H1 (cell line): ENCODE data around the gene TNS3. TPM values are rescaled to one million over a fixed set of nuclear protein-coding genes. Genes with fewer than 3 reads are reported as not detected.
A peak's percentile ranks its signal among the peaks of the same experiment; 100 is the strongest.

ENCODE experiments used
- CTCF ChIA-PET: fragments of 300-600 bp; sonication (Branson Sonifier 250); formaldehyde crosslinking; loops from one replicate; lab custom pipeline; 2021; ENCODE audit not compliant: partially characterized antibody; lab: Charles Lee
- POLR2A ChIA-PET: fragments of 300-600 bp; sonication (Branson Sonifier 250); formaldehyde crosslinking; loops from one replicate; lab custom pipeline; 2021; ENCODE audit warnings: inconsistent platforms; ENCODE audit not compliant: partially characterized antibody; lab: Charles Lee
- DNase-seq, 2 experiments: peaks; one replicate each; pipeline versions ENCODE4 v3.0.0 to v3.0.0-alpha.2; 2010 to 2022; ENCODE audit warnings: low spot score in 2 of 2, low read depth in 1 of 2, mixed read lengths in 1 of 2
- FAIRE-seq: peaks from 2 replicates; lab custom pipeline; 2011; peaks lifted over from hg19 to GRCh38; lab: Jason Lieb, UNC
- H2AFZ ChIP-seq: 2 replicates; pipeline ENCODE4 v1.8.1; 2012; ENCODE audit warnings: low read length, inconsistent platforms
- H2AK5ac ChIP-seq: 2 replicates; pipeline ENCODE4 v1.6.1; 2013; ENCODE audit warnings: low read depth, low read length
- H2BK120ac ChIP-seq: replicated peaks from 2 replicates; pipeline ENCODE3; 2013; ENCODE audit warnings: low read depth, low read length, inconsistent platforms
- H2BK12ac ChIP-seq: 2 replicates; pipeline ENCODE4 v1.6.1; 2013; ENCODE audit warnings: low read depth, low read length
- H2BK15ac ChIP-seq: 2 replicates; pipeline ENCODE4 v1.6.1; 2013; ENCODE audit warnings: low read length
- H2BK20ac ChIP-seq: 2 replicates; pipeline ENCODE4 v1.6.1; 2013; ENCODE audit warnings: low read length
- H2BK5ac ChIP-seq: 2 replicates; pipeline ENCODE4 v1.6.1; 2013; ENCODE audit warnings: low read depth, low read length
- H3K14ac ChIP-seq: 2 replicates; pipeline ENCODE4 v1.6.1; 2013; ENCODE audit warnings: inconsistent platforms; ENCODE audit not compliant: insufficient read length
- H3K18ac ChIP-seq: 2 replicates; pipeline ENCODE4 v1.6.1; 2013; ENCODE audit warnings: low read length; ENCODE audit errors: extremely low read depth
- H3K23ac ChIP-seq: 2 replicates; pipeline ENCODE4 v1.6.1; 2013; ENCODE audit warnings: inconsistent platforms; ENCODE audit not compliant: insufficient read length
- H3K23me2 ChIP-seq: 2 replicates; pipeline ENCODE4 v1.6.1; 2013; ENCODE audit warnings: low read depth, low read length
- H3K27ac ChIP-seq: 2 replicates; pipeline ENCODE4 v1.6.1; 2011; ENCODE audit warnings: low read depth, low read length, inconsistent platforms
- H3K27me3 ChIP-seq, 4 experiments: replicated peaks in 1 of 4; 1 replicate in 1 of 4; 2 replicates in 3 of 4; pipeline versions ENCODE4 v1.6.1 to v1.8.1; 2011 to 2013; ENCODE audit warnings: low read length in 3 of 4, mild to moderate bottlenecking in 3 of 4, inconsistent platforms in 2 of 4, mixed read lengths in 2 of 4, moderate library complexity in 1 of 4; ENCODE audit not compliant: control insufficient read depth in 3 of 4, insufficient read depth in 3 of 4; ENCODE audit errors: extremely low read depth in 1 of 4
- H3K36me3 ChIP-seq, 4 experiments: 2 replicates each; pipeline versions ENCODE4 v1.6.1 to v1.8.1; 2011 to 2013; ENCODE audit warnings: mild to moderate bottlenecking in 4 of 4, low read length in 3 of 4, moderate library complexity in 2 of 4, control low read depth in 1 of 4, inconsistent platforms in 1 of 4; ENCODE audit not compliant: insufficient read depth in 4 of 4, control insufficient read depth in 2 of 4
- H3K4ac ChIP-seq: replicated peaks from 2 replicates; pipeline ENCODE3; 2013; ENCODE audit warnings: low read length, low read depth, mixed read lengths, inconsistent platforms; ENCODE audit not compliant: insufficient read length
- H3K4me1 ChIP-seq, 4 experiments: replicated peaks in 1 of 4; 1 replicate in 1 of 4; 2 replicates in 3 of 4; pipeline versions ENCODE4 v1.6.1 to v1.8.1; 2011 to 2013; ENCODE audit warnings: low read length in 3 of 4, inconsistent platforms in 2 of 4, mixed read lengths in 1 of 4; ENCODE audit not compliant: insufficient read depth in 4 of 4, control insufficient read depth in 3 of 4
- H3K4me2 ChIP-seq, 2 experiments: 2 replicates each; pipeline versions ENCODE4 v1.6.1 to v1.8.1; 2011 to 2013; ENCODE audit warnings: low read depth in 2 of 2, low read length in 2 of 2, control low read depth in 1 of 2, inconsistent platforms in 1 of 2, mild to moderate bottlenecking in 1 of 2; ENCODE audit not compliant: insufficient read depth in 1 of 2
- H3K4me3 ChIP-seq, 4 experiments: fragments of 200-600, 300-600 bp in 1 of 4; sonication (generic), shearing (Covaris generic), sonication (Bioruptor Twin) in 1 of 4; 2 replicates each; pipeline versions ENCODE4 v1.5.1 to v1.8.1; 2011 to 2016; ENCODE audit warnings: low read length in 4 of 4, low read depth in 3 of 4, control low read depth in 2 of 4, inconsistent platforms in 2 of 4, mild to moderate bottlenecking in 2 of 4, mixed read lengths in 1 of 4, moderate library complexity in 1 of 4; ENCODE audit not compliant: insufficient read depth in 2 of 4; ENCODE audit errors: extremely low read depth in 1 of 4
- H3K56ac ChIP-seq: replicated peaks from 2 replicates; pipeline ENCODE3; 2013; ENCODE audit warnings: low read depth, mild to moderate bottlenecking, mixed read lengths, low read length, inconsistent platforms; ENCODE audit not compliant: insufficient read length
- H3K79me1 ChIP-seq: 2 replicates; pipeline ENCODE4 v1.6.1; 2013; ENCODE audit warnings: low read depth, low read length, control low read depth
- H3K79me2 ChIP-seq, 2 experiments: 2 replicates each; pipeline versions ENCODE4 v1.6.1 to v1.8.1; 2012 to 2013; ENCODE audit warnings: low read length in 2 of 2, mild to moderate bottlenecking in 2 of 2, inconsistent platforms in 1 of 2; ENCODE audit not compliant: insufficient read depth in 2 of 2, control insufficient read depth in 1 of 2
- H3K9ac ChIP-seq, 4 experiments: replicated peaks in 1 of 4; 1 replicate in 1 of 4; 2 replicates in 3 of 4; pipeline versions ENCODE4 v1.6.1 to v1.8.1; 2011 to 2013; ENCODE audit warnings: low read depth in 3 of 4, low read length in 3 of 4, control low read depth in 2 of 4, mild to moderate bottlenecking in 2 of 4, moderate library complexity in 2 of 4, inconsistent platforms in 1 of 4; ENCODE audit errors: extremely low read depth in 1 of 4
- H3K9me3 ChIP-seq, 2 experiments: 2 replicates each; pipeline versions ENCODE4 v1.6.1 to v1.8.1; 2012 to 2013; ENCODE audit warnings: mild to moderate bottlenecking in 2 of 2, moderate library complexity in 2 of 2, control low read depth in 1 of 2, inconsistent platforms in 1 of 2, low read depth in 1 of 2, low read length in 1 of 2, mixed read lengths in 1 of 2; ENCODE audit not compliant: insufficient read depth in 2 of 2
- H4K20me1 ChIP-seq, 2 experiments: replicated peaks in 1 of 2; 2 replicates each; pipeline versions ENCODE3 to v1.8.1; 2011 to 2013; ENCODE audit warnings: inconsistent platforms in 2 of 2, low read length in 2 of 2, mild to moderate bottlenecking in 1 of 2; ENCODE audit not compliant: insufficient read depth in 2 of 2, control insufficient read depth in 1 of 2
- H4K5ac ChIP-seq: 2 replicates; pipeline ENCODE4 v1.6.1; 2013; ENCODE audit warnings: low read length, low read depth, mixed read lengths, inconsistent platforms; ENCODE audit not compliant: insufficient read length
- H4K8ac ChIP-seq: 2 replicates; pipeline ENCODE4 v1.8.0; 2013; ENCODE audit warnings: mild to moderate bottlenecking, moderate library complexity, low read length, inconsistent platforms; ENCODE audit not compliant: insufficient read depth; ENCODE audit errors: extremely low read depth
- H4K91ac ChIP-seq: replicated peaks from 2 replicates; pipeline ENCODE3; 2013; ENCODE audit warnings: low read length, mixed read lengths, inconsistent platforms; ENCODE audit not compliant: insufficient read length
- BRCA1 ChIP-seq: IDR thresholded peaks from 2 replicates; pipeline ENCODE4 v1.6.1; 2012; ENCODE audit warnings: low read depth, low read length, improper control_type of control experiment
- CBX5 ChIP-seq: fragments of 300-800, 300-1000 bp; sonication (generic); IDR thresholded peaks from 2 replicates; pipeline ENCODE4 v1.7.1; 2016; ENCODE audit warnings: antibody characterized with exemption, low read length, low read depth
- EP300 ChIP-seq, 2 experiments: IDR thresholded peaks; 1 replicate in 1 of 2; 2 replicates in 1 of 2; pipeline ENCODE4 v1.6.1; 2011 to 2012; ENCODE audit warnings: low read depth in 2 of 2, low read length in 2 of 2, mild to moderate bottlenecking in 2 of 2, borderline replicate concordance in 1 of 2, inconsistent platforms in 1 of 2, moderate library complexity in 1 of 2
- FOSL1 ChIP-seq: IDR thresholded peaks from 2 replicates; pipeline ENCODE4 v1.6.1; 2011; ENCODE audit warnings: mild to moderate bottlenecking, low read depth, low read length, moderate library complexity; ENCODE audit not compliant: insufficient read depth
- HDAC6 ChIP-seq: IDR thresholded peaks from one replicate; pipeline ENCODE4 v1.7.1; 2012; ENCODE audit warnings: low read depth, mild to moderate bottlenecking, inconsistent platforms, low read length, moderate library complexity
- JUN ChIP-seq: IDR thresholded peaks from 2 replicates; pipeline ENCODE4 v1.6.1; 2011; ENCODE audit warnings: low read depth, mild to moderate bottlenecking, improper control_type of control experiment, low read length
- POU5F1 ChIP-seq: IDR thresholded peaks from 2 replicates; pipeline ENCODE4 v1.6.1; 2011; ENCODE audit warnings: low read depth, mild to moderate bottlenecking, low read length, moderate library complexity
- ZNF274 ChIP-seq: IDR thresholded peaks from 2 replicates; pipeline ENCODE4 v1.7.0; 2012; ENCODE audit warnings: low read length, borderline replicate concordance; ENCODE audit errors: extremely low read depth
- WGBS, 2 experiments: shearing (Covaris generic) in 1 of 2; methylation state at CpG; one replicate each; pipeline versions ENCODE4 v1.1.6 to v1.1.7; 2013 to 2015; ENCODE audit warnings: low lambda C conversion rate in 2 of 2, mixed read lengths in 2 of 2, inconsistent platforms in 1 of 2, low coverage in 1 of 2, missing lambda C conversion rate in 1 of 2; ENCODE audit not compliant: insufficient replicate concordance in 2 of 2, insufficient coverage in 1 of 2, insufficient read length in 1 of 2; ENCODE audit errors: extremely low coverage in 1 of 2, missing lambda C conversion rate in 1 of 2; 5-methylcytosine and 5-hydroxymethylcytosine counted together
- polyA plus RNA-seq, 7 experiments: library from polyadenylated mRNA; depleted of rRNA in 3 of 7; stranded (reverse) in 5 of 7; unstranded in 2 of 7; fragments of >200 nt in 5 of 7; fragments of 200-250 nt in 2 of 7; gene quantifications; 1 replicate in 5 of 7; 2 replicates in 1 of 7; 4 replicates in 1 of 7; pipeline versions ENCODE4 v1.2.1 to v1.2.3, GENCODE V29; 2011 to 2013; ENCODE audit warnings: missing spikeins in 2 of 7, mixed read lengths in 2 of 7
- total RNA-seq: library from RNA; stranded (reverse); fragmentation: NEBNext Ultra II Directional; extraction: Animal tissue kit (Norgen Biotek cat#: 25700); gene quantifications from 2 replicates; pipeline ENCODE4 v1.2.1, GENCODE V29; 2021

The TNS3 gene
- total and polyA plus RNA-seq, 2 of the 8 experiments (the other 6 are each of a cell fraction or from before 2014, with no cell fraction given) = 11.9 to 24.2 TPM

DNA sequence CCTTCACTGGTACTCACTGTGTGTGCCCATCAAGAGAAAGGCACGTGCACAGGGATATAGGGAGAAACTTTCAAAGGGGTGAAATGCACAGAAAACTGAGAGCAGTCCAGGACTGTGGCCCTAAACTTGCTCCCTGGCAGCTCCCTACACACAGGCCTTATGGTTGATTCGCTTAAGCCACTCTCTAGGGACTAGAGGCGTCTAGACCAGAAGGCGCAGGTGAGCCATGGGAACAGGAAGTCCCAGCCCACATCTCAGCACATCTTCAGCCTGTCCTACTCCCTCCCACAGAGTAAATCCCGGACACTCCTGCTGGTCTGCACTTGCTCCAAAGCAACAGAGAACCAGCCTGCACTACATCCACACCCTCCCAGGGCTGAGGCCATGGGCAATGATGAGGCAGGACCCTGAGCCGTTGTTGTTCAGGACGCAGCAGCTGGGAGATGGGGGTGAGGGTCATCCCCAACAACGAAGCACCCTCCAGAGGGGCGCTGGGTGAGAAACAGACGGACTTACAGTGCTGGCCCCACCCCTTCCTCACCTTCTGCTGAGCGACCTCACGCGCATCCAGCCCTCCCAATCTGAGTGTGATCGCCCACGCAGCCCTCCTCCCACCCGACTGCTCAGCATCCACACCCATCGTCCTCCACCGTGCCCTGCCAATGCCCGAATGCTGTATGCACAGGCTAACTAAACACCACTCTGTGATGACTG is 109.3 kb downstream of the TNS3 start:
- H3K18ac ChIP-seq = no peak overlapping the region
- no peak overlapping the region for H4K91ac ChIP-seq
- H3K14ac ChIP-seq = no peak overlapping the region
- FAIRE-seq (no peak), DNase-seq (no peak)
- no peak overlapping the region for H3K27ac ChIP-seq
- ChIA-PET CTCF (interaction anchor here (2.0 kb wide), 1 partner anchor 207 kb away, joined by 4 read pairs; no protein-coding TSS in a partner anchor), POLR2A (no interaction called here)
- H2BK20ac ChIP-seq = no peak overlapping the region
- H2BK120ac ChIP-seq = no peak overlapping the region
- H3K9ac ChIP-seq = no peak overlapping the region
- H2BK12ac ChIP-seq = no peak overlapping the region
- peaks cover 10% of the 10 kb centered on the region for H3K79me1 ChIP-seq
- no peak overlapping the region for H2AFZ ChIP-seq
- H3K9me3 ChIP-seq = no peaks in the 10 kb centered on the region
- peaks cover 7 to 12% of the 10 kb centered on the region in 2 experiments; a peak in 3 of 4 replicates for H3K79me2 ChIP-seq
- no peak overlapping the region; the same call in 1 of the 2 replicates for H2BK5ac ChIP-seq
- 89% methylated on average over 19 of the region's 19 CpGs; no CpG with 5 or more reads in 1 of the 2 experiments for WGBS, 2 experiments
- peaks cover 0 to 12% (median 4%) of the 10 kb centered on the region in 4 experiments; a peak in 4 of 7 replicates for H3K27me3 ChIP-seq
- H3K23ac ChIP-seq = no peak overlapping the region
- H3K4ac ChIP-seq = no peak overlapping the region
- H3K4me2 ChIP-seq = no peak overlapping the region
- H2BK15ac ChIP-seq = 0 out of 2 replicates have a peak overlapping the region, but pooled peaks have one; percentile 5
- H4K20me1 ChIP-seq = peaks cover 8 to 34% of the 10 kb centered on the region in 2 experiments
- no peak overlapping the region for H4K8ac ChIP-seq
- H3K4me1 ChIP-seq = peaks cover 12 to 30% (median 22%) of the 10 kb centered on the region in 4 experiments
- no peak overlapping the region; the same call in 1 of the 2 replicates for H2AK5ac ChIP-seq
- H3K36me3 ChIP-seq = no peaks in the 10 kb centered on the region; a peak in 1 of 8 replicates
- TF ChIP-seq JUN = no peak
- TF ChIP-seq EP300 (IDR thresholded peaks at IDR 0.05; ENCODE audit: borderline replicate concordance in 1 of 2, low read depth in 2 of 2, low read length in 2 of 2) = no peak
- no peak for TF ChIP-seq ZNF274
- no peak for TF ChIP-seq CBX5
- TF ChIP-seq HDAC6 = no peak
- no peak for TF ChIP-seq FOSL1
- TF ChIP-seq POU5F1 = no peak
- no peak for TF ChIP-seq BRCA1
- peaks cover 12% of the 10 kb centered on the region for H3K23me2 ChIP-seq
- no peak overlapping the region for H3K56ac ChIP-seq
- H3K4me3 ChIP-seq = no peak overlapping the region
- no peak overlapping the region for H4K5ac ChIP-seq
